ENCODE measurements around the gene ENO2.

The ENO2 gene

GRCh38 chr12:6942331-6942665, 27.9 kb downstream of the ENO2 start:
- H2AFZ ChIP-seq (ENCODE audit: low read length), result no peak overlapping the region
- H3F3A ChIP-seq (ENCODE audit: low read depth), result peaks cover 12% of the 10 kb centered on the region
- H3K4me1 ChIP-seq (ENCODE audit: insufficient read depth, low read length, poor library complexity, severe bottlenecking), result peaks cover 34% of the 10 kb centered on the region
- no peak overlapping the region for H3K4me3 ChIP-seq (ENCODE audit: low read length, poor library complexity, severe bottlenecking)
- H3K9me2 ChIP-seq (replicated peaks; ENCODE audit: low read depth, low read length), result no peaks in the 10 kb centered on the region
- TF ChIP-seq CTCF (conservative IDR thresholded peaks at IDR 0.05; ENCODE audit: low read length) (no peak), EZH2phosphoT487 (IDR thresholded peaks at IDR 0.05; ENCODE audit: borderline replicate concordance) (no peak)
- H3K4me2 ChIP-seq (ENCODE audit: low read depth, low read length, poor library complexity, severe bottlenecking), result no peak overlapping the region
- no peaks in the 10 kb centered on the region for H3K9me3 ChIP-seq (ENCODE audit: insufficient read depth, low read depth, low read length)
- H3K9ac ChIP-seq (ENCODE audit: low read depth, low read length, poor library complexity, severe bottlenecking), result peak overlapping the region; percentile 99
- H4K20me1 ChIP-seq (ENCODE audit: insufficient read depth, low read length, poor library complexity, severe bottlenecking), result peaks cover 6% of the 10 kb centered on the region
- no peaks in the 10 kb centered on the region for H3K27me3 ChIP-seq (ENCODE audit: insufficient read depth, low read length, poor library complexity, severe bottlenecking)
- peaks cover 29% of the 10 kb centered on the region for H3K79me2 ChIP-seq (ENCODE audit: insufficient read depth, low read length)
- no peaks in the 10 kb centered on the region for H3K36me3 ChIP-seq (ENCODE audit: insufficient read depth, low read length)

- Histone ChIP-seq H3K4me1 (ENCODE audit: insufficient read depth, low read length, poor library complexity, severe bottlenecking) (peaks cover 32% of the 10 kb centered on the region), H3K27me3 (ENCODE audit: insufficient read depth, low read length, poor library complexity, severe bottlenecking) (no peaks in the 10 kb centered on the region), H3K36me3 (ENCODE audit: insufficient read depth, low read length) (no peaks in the 10 kb centered on the region), H3K9ac (ENCODE audit: low read depth, low read length, poor library complexity, severe bottlenecking) (peak overlapping the region; percentile 99), H3K4me3 (ENCODE audit: low read length, poor library complexity, severe bottlenecking) (peak overlapping the region; percentile 89), H3K4me2 (ENCODE audit: low read depth, low read length, poor library complexity, severe bottlenecking) (peak overlapping the region; percentile 91), H4K20me1 (ENCODE audit: insufficient read depth, low read length, poor library complexity, severe bottlenecking) (peaks cover 6% of the 10 kb centered on the region), H3K9me2 (replicated peaks; ENCODE audit: low read depth, low read length) (no peaks in the 10 kb centered on the region), H3K79me2 (ENCODE audit: insufficient read depth, low read length) (peaks cover 25% of the 10 kb centered on the region), H2AFZ (ENCODE audit: low read length) (peak overlapping the region; percentile 44; the same call in 1 of the 2 replicates), H3K9me3 (ENCODE audit: insufficient read depth, low read depth, low read length) (no peaks in the 10 kb centered on the region), H3F3A (ENCODE audit: low read depth) (peaks cover 12% of the 10 kb centered on the region)
- TF ChIP-seq EZH2phosphoT487 (IDR thresholded peaks at IDR 0.05; ENCODE audit: borderline replicate concordance) (no peak), CTCF (conservative IDR thresholded peaks at IDR 0.05; ENCODE audit: low read length) (no peak)
Observed at GRCh38 chr12:6943389-6943721, 29.0 kb downstream of the ENO2 start.

GRCh38 chr12:6943722-6944380, 29.5 kb downstream of the ENO2 start, which contains the start of the genes C12orf57 and RNU7-1:
Gene C12orf57, plus strand, starts transcription at chr12:6944022. Its CDS starts 100 bp downstream, at chr12:6944122.
Gene RNU7-1, plus strand, starts transcription at chr12:6943816.
- Histone ChIP-seq H3F3A (ENCODE audit: low read depth) (peaks cover 12% of the 10 kb centered on the region), H3K27me3 (ENCODE audit: insufficient read depth, low read length, poor library complexity, severe bottlenecking) (no peaks in the 10 kb centered on the region), H2AFZ (ENCODE audit: low read length) (peak within 1 kb of the TSS; percentile 44; the same call in 1 of the 2 replicates)

More at GRCh38 chr12:6943722-6944380, 29.5 kb downstream of the ENO2 start, which contains the start of the genes C12orf57 and RNU7-1:
- H3K9me3 ChIP-seq (ENCODE audit: insufficient read depth, low read depth, low read length), result no peaks in the 10 kb centered on the region
- peak within 1 kb of the TSS; percentile 89 for H3K4me3 ChIP-seq (ENCODE audit: low read length, poor library complexity, severe bottlenecking)
- peaks cover 32% of the 10 kb centered on the region for H3K4me1 ChIP-seq (ENCODE audit: insufficient read depth, low read length, poor library complexity, severe bottlenecking)
- H3K4me2 ChIP-seq (ENCODE audit: low read depth, low read length, poor library complexity, severe bottlenecking), result peak within 1 kb of the TSS; percentile 91
- peaks cover 6% of the 10 kb centered on the region for H4K20me1 ChIP-seq (ENCODE audit: insufficient read depth, low read length, poor library complexity, severe bottlenecking)
- no peak for TF ChIP-seq EZH2phosphoT487 (IDR thresholded peaks at IDR 0.05; ENCODE audit: borderline replicate concordance)
- no peaks in the 10 kb centered on the region for H3K9me2 ChIP-seq (replicated peaks; ENCODE audit: low read depth, low read length)
- no peaks in the 10 kb centered on the region for H3K36me3 ChIP-seq (ENCODE audit: insufficient read depth, low read length)
- H3K79me2 ChIP-seq (ENCODE audit: insufficient read depth, low read length), result peaks cover 25% of the 10 kb centered on the region
- peak within 1 kb of the TSS; percentile 99 for H3K9ac ChIP-seq (ENCODE audit: low read depth, low read length, poor library complexity, severe bottlenecking)
